ENCODE data around the gene GALNT14.

GALNT14 gene

DNA sequence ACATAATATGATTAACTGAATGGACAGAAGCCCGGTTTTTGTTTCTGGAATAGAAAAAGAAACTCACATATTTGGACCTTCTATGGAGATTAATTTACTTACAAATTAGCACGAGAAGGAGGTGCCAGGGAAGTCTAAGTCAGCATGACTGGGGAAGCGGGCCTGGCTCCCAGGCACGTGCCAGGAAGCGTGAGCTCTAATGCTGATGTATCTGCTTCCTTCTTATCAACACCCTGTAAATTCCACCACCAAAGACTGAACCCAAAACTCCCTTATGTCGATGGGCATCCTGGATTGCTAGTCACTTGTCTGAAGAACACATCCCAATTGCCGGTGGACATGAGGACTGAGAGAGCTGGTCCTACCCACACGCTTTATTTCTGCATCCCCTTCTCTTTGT lies 134.5 kb downstream of the GALNT14 start:
- no peak for DNase-seq

DNA sequence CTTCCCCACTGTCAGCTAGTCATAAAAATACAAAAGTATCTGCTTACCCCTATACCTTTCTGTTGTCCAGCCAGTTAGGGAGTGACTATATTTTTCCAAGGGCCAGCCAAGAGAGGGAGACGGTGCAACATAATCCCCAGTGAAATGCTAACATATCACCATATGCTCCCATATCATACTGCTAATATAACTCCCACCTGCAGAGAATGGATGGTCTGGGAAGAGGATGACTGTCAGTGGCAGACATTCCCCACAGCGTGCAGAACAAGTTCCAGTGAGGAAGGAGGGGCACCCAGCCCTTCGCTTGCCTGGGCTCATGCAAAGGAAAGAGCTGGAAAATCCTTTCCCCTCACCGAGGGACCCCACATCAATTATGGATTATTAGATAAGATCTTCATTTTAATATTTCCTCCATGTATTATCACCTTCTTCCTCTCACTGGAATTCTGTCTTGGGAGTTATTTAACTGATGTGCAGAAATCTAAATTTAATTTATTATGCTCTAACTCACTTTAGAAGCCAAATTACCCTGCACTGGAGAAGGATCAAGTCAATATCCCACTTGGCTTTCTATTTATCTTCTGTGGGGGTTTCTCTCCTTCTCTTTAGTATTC lies 135.6 kb downstream of the GALNT14 start:
- DNase-seq = no peak

- no peak for DNase-seq
Observed at GRCh38 chr2:31000970-31001369, 137.3 kb downstream of the GALNT14 start.

- no peak for DNase-seq
Observed at GRCh38 chr2:30998672-30999071, 139.6 kb downstream of the GALNT14 start.

- no peak for DNase-seq
Observed at GRCh38 chr2:30997979-30998378, 140.3 kb downstream of the GALNT14 start.

GRCh38 chr2:30994227-30995056 lies 143.8 kb downstream of the GALNT14 start:
- DNase-seq = no peak

DNA sequence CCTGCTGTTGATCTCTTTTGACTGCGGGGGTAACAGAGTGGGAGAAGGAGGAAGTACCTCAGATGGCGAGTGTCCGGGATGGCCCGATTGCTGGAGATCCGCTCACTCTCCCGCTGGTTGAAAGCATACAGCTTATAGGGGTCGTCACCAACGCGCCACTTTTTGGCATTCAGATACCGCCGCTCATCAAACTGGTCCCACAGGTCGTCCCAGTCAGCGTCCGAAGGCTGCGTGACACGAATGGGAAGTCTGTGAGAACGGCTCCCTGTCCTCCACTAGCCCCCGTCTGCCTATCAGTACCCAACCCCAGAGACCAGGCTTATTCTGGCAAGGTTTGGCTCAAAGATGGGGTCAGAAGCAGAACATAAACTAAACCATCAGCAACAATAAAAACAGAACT lies 145.5 kb downstream of the GALNT14 start:
- DNase-seq = no peak

- DNase-seq = no peak
Observed at GRCh38 chr2:30990671-30991070, 147.6 kb downstream of the GALNT14 start.

DNA sequence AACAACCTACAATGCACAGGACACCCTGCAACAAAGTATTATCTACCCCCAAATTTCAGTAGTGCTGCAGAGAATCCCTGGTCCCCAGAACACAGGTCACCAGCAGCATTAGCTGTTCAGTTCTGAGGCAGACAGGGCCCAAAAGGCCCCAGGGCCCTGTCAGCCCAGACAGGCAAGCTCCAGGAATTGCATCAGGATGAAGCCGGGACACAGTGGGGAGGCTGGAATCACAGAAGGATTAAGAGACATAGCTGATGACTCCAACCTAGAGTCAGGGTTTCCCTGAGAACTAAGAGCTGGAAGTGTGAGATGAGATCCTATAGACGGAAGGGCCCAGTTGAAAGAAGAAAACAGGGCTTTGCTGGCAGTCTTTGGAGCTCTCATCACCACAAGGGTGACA lies 148.1 kb downstream of the GALNT14 start:
- no peak for DNase-seq

DNA sequence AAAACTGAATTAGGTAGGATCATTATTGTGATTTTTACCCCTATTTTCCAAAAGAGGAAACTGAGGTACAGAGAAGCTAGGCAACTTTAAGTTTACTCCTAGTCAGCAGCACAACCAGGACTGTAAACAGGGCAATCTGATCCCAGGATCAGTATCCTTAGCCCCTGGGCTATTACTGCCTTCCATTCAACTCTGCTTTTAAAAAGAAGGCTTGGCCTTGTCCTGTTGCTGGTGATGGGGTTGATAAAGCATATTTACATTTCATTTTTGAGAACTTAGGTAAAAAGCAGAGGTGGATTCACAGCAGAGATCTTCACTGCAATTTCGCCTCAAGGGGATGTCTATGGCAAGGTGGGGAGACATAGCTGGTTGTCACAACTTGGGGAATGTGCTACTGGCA lies 148.5 kb downstream of the GALNT14 start:
- DNase-seq = no peak

GRCh38 chr2:30987566-30987965 lies 150.7 kb downstream of the GALNT14 start:
- no peak for DNase-seq

GRCh38 chr2:30986231-30986580 lies 152.0 kb downstream of the GALNT14 start:
- DNase-seq = no peak

- DNase-seq = no peak
Observed at GRCh38 chr2:30985493-30986230, 152.6 kb downstream of the GALNT14 start.

GRCh38 chr2:30984148-30984547 lies 154.1 kb downstream of the GALNT14 start:
- DNase-seq = no peak

DNA sequence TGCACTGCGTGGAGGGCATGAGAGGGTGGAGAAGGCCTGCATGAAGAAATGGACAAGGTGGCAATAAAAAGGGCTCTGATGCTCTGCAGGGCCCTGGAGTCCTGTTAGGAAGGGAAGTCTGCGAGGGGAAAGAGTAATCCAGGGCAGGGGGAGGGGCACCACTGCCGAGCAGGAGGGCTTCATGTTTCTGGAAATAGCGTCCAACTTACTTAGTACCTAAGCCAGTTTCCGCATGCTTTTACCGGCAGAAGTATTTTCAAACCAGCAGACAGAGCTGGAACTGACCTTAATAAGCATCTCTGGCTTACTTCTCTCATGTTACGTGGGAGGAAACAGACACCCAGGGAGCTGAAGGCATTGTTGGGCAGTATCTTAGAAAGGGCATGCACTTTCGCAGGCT lies 156.7 kb downstream of the GALNT14 start:
- no peak for DNase-seq

DNA sequence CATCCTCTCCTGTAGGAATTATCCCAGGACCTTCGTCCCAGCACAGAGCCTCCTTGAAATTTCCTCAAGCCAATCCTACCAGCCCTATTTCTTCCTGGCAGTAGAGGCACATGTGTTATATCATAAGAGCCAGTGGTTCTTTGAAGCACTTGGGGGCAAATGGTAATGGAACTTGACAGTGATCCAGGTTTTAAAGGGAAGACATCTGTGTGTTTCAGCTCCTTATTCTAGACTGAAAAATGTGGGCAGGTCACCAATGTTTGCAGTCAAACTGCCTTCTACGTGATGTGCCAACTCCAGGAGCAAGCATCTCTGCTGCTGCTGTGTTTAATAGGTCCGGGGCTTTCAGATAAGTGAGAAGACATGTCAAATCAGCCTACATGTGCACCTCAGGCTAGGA lies 157.1 kb downstream of the GALNT14 start:
- no peak for DNase-seq

DNA sequence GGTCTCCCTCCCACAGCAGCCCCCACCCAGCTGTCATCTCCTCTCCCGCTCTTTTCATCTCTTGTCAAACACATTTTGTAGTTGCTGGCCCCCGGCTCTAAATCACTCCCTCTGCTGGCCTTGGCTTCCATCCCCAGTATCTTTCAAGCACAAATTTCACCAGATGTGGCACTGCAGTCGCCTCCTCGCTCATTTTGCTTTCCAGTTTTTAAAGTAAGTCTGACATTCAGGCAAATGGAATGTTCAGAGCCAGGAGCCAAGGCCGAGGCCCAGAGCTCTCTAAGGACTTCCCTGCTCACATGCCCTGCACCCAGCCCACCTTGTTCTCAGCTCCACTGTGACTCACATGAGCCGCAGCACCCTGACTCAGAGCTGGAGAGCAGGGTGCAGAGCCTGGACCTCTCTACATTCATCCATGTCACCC lies 158.4 kb downstream of the GALNT14 start:
- no peak for DNase-seq

DNA sequence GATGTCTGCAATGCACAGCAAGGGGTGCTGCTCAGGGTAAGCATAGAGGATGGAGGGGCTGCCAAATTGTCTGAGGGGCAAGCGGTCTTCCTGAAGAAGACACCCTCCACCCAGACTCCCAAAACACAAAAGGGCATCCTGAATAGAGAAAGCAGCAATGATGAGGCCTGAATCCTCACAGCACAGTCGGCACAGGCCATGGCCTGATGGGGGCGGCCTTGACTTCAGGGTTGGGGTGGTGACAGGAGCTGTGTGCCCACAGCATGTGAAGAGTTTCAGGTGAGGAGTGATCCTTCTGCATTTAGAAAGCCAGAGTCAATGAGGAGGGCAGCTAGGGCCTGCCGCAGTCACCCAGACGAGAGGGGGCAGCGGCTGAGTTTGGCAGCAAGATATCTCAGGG lies 159.4 kb downstream of the GALNT14 start:
- no peak for DNase-seq

- DNase-seq = no peak
Observed at GRCh38 chr2:30978044-30978443, 160.2 kb downstream of the GALNT14 start.

- DNase-seq = no peak
Observed at GRCh38 chr2:30975156-30975555, 163.1 kb downstream of the GALNT14 start.

- DNase-seq = no peak
Observed at GRCh38 chr2:30974554-30974953, 163.7 kb downstream of the GALNT14 start.

DNA sequence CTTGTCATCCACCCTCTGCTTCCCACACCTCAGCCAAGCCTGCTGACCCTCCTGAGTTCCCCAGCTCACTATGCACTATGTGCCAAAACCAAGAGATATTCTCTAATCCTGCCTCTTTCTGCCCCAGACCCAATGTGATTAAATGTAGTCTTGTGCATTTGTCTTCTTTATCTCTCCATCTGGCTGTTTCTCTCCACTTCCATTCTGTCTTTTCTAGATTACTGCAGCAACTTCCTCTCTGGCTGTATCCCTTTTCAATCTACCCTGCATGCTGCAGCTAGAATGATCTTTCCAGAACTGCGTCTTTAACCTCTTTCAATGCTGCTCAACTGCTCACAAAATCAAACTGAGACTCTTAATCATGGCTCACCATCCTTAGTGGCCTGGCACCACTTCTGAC lies 164.1 kb downstream of the GALNT14 start:
- no peak for DNase-seq

DNA sequence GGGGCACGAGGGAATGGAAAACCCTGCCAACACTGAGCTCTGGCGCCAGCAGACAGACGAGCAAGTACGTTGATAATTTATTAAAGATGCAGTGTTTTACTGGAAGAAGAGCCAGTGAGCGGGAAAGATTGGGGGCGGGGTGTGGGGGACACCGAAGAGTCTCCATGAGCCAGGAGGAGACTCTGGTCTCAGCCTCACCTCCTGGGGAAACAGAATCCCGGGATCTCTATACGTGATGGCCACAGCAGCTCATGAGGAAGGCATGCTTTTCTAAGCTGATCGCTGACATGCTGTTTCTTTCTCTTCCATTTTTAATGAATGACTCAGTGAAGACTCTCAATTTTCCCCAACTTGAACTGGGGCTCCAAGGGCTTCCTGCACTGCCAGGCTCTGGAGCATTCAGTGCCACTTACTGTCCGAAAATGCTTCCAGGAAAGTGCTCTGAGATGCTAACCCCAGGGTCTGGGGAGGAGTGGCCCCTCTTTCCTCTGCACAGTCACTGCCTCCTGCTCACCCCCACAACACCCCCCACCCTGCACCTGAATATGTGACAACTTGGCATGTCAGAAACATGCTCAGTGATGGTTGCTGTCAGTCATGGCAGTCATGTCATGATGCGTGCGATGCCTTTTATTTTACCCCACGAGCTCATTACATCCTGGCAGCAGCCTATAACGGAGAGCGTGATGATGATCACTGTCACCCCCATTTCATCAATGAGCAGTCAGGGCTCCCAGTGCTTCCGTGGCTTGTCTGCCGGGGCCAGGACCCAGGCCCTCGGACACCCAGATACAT lies 166.8 kb downstream of the GALNT14 start:
- DNase-seq = no peak

Data from activated CD4-positive, alpha-beta T cell treated with anti-CD3 and anti-CD28 coated beads, Interleukin-2, amount 50 U/mL, for 4 hours (primary cell).